HG03103 (cell line): ENCODE data around the gene LUC7L2.
"Not testable (repeated sequence)": the region's sequence is repeated elsewhere in the genome, so short reads cannot be mapped to it uniquely, and the experiment has no call there.

Experiments
- ATAC-seq: cut with Tn5 transposase; IDR thresholded peaks from one replicate; pipeline ENCODE4 v1.9.1; 2021; ENCODE audit warnings: low read depth; ENCODE audit not compliant: unreplicated experiment

Gene LUC7L2

GRCh38 chr7:139359366-139360209, at the start of gene LUC7L2:
TSS of gene LUC7L2 (plus strand) at chr7:139359894. CDS start at chr7:139360262, 368 bp downstream.
- ATAC-seq: peak; percentile 66

- ATAC-seq: no peak
These were observed 41.7 kb upstream of the LUC7L2 start for GRCh38 chr7:139317939-139318505.

- ATAC-seq: no peak
These were observed 38.5 kb upstream of the LUC7L2 start for GRCh38 chr7:139321071-139321745.

GRCh38 chr7:139324709-139325108, 35.0 kb upstream of the LUC7L2 start:
- not testable (repeated sequence) for ATAC-seq

GRCh38 chr7:139328375-139328774, 31.3 kb upstream of the LUC7L2 start:
- ATAC-seq: no peak

GRCh38 chr7:139329119-139329518, 30.6 kb upstream of the LUC7L2 start:
- ATAC-seq: no peak

- ATAC-seq: no peak
These were observed 29.2 kb upstream of the LUC7L2 start for GRCh38 chr7:139330333-139331030.

- ATAC-seq: no peak
These were observed 26.9 kb upstream of the LUC7L2 start for GRCh38 chr7:139332697-139333359.

GRCh38 chr7:139333443-139333842, 26.3 kb upstream of the LUC7L2 start:
- not testable (repeated sequence) for ATAC-seq

- ATAC-seq: no peak
These were observed 25.1 kb upstream of the LUC7L2 start for GRCh38 chr7:139334399-139335150.

GRCh38 chr7:139339025-139339424, 20.7 kb upstream of the LUC7L2 start:
- ATAC-seq: no peak

- no peak for ATAC-seq
These were observed 20.0 kb upstream of the LUC7L2 start for GRCh38 chr7:139339698-139340036.

GRCh38 chr7:139340037-139340807, 19.5 kb upstream of the LUC7L2 start:
- peak; percentile 83 for ATAC-seq

- no peak for ATAC-seq
These were observed 19.0 kb upstream of the LUC7L2 start for GRCh38 chr7:139340808-139341057.

- peak; percentile 52 for ATAC-seq
These were observed 18.5 kb upstream of the LUC7L2 start, which contains the start of gene FMC1 for GRCh38 chr7:139341058-139341775. TSS of gene FMC1 (plus strand) at chr7:139341337. CDS start at chr7:139341385, 48 bp downstream.

GRCh38 chr7:139341776-139342226, 17.9 kb upstream of the LUC7L2 start:
- ATAC-seq: no peak

- no peak for ATAC-seq
These were observed 14.7 kb upstream of the LUC7L2 start for GRCh38 chr7:139345042-139345441.

- no peak for ATAC-seq
These were observed 8.7 kb upstream of the LUC7L2 start for GRCh38 chr7:139351027-139351426.
